ENCODE results near the gene METTL2B.
"Not testable (repeated sequence)": the region's sequence is repeated elsewhere in the genome, so short reads cannot be mapped to it uniquely, and the experiment has no call there.

The METTL2B gene

GRCh38 chr7:128523932-128524524 is 47.5 kb downstream of the METTL2B start:
- not testable (repeated sequence) for H3K36me3 ChIP-seq (ENCODE audit: control insufficient read depth in 1 of 2, insufficient read depth in 2 of 2, low read length in 2 of 2); H3K9me3 ChIP-seq (ENCODE audit: control insufficient read depth in 1 of 2, low read length in 2 of 2); H3K4me3 ChIP-seq (ENCODE audit: low read depth in 1 of 2, low read length in 2 of 2); H3K27me3 ChIP-seq (ENCODE audit: control insufficient read depth in 1 of 2, insufficient read depth in 2 of 2, low read length in 2 of 2); H3K4me1 ChIP-seq (ENCODE audit: control insufficient read depth in 1 of 2, insufficient read depth in 2 of 2, low read length in 2 of 2); H3K9ac ChIP-seq (ENCODE audit: low read depth in 1 of 2, low read length in 2 of 2)
- H3K27ac ChIP-seq (ENCODE audit: low read depth, low read length): peak overlapping the region; percentile 20

GRCh38 chr7:128525584-128525983 is 49.0 kb downstream of the METTL2B start:
- not testable (repeated sequence) for H3K9me3 ChIP-seq (ENCODE audit: control insufficient read depth in 1 of 2, low read length in 2 of 2); H3K4me3 ChIP-seq (ENCODE audit: low read depth in 1 of 2, low read length in 2 of 2); H3K27ac ChIP-seq (ENCODE audit: low read depth, low read length); H3K36me3 ChIP-seq (ENCODE audit: control insufficient read depth in 1 of 2, insufficient read depth in 2 of 2, low read length in 2 of 2); H3K9ac ChIP-seq (ENCODE audit: low read depth in 1 of 2, low read length in 2 of 2); H3K4me1 ChIP-seq (ENCODE audit: control insufficient read depth in 1 of 2, insufficient read depth in 2 of 2, low read length in 2 of 2); H3K27me3 ChIP-seq (ENCODE audit: control insufficient read depth in 1 of 2, insufficient read depth in 2 of 2, low read length in 2 of 2)

GRCh38 chr7:128526062-128526466 is 49.5 kb downstream of the METTL2B start:
- H3K27ac ChIP-seq (ENCODE audit: low read depth, low read length); H3K4me1 ChIP-seq (ENCODE audit: control insufficient read depth in 1 of 2, insufficient read depth in 2 of 2, low read length in 2 of 2); H3K9ac ChIP-seq (ENCODE audit: low read depth in 1 of 2, low read length in 2 of 2); H3K36me3 ChIP-seq (ENCODE audit: control insufficient read depth in 1 of 2, insufficient read depth in 2 of 2, low read length in 2 of 2); H3K27me3 ChIP-seq (ENCODE audit: control insufficient read depth in 1 of 2, insufficient read depth in 2 of 2, low read length in 2 of 2); H3K4me3 ChIP-seq (ENCODE audit: low read depth in 1 of 2, low read length in 2 of 2); H3K9me3 ChIP-seq (ENCODE audit: control insufficient read depth in 1 of 2, low read length in 2 of 2): not testable (repeated sequence)

GRCh38 chr7:128529191-128529590 is 52.6 kb downstream of the METTL2B start:
- H3K4me3 ChIP-seq (ENCODE audit: low read depth in 1 of 2, low read length in 2 of 2); H3K36me3 ChIP-seq (ENCODE audit: control insufficient read depth in 1 of 2, insufficient read depth in 2 of 2, low read length in 2 of 2); H3K27ac ChIP-seq (ENCODE audit: low read depth, low read length); H3K27me3 ChIP-seq (ENCODE audit: control insufficient read depth in 1 of 2, insufficient read depth in 2 of 2, low read length in 2 of 2); H3K9me3 ChIP-seq (ENCODE audit: control insufficient read depth in 1 of 2, low read length in 2 of 2); H3K9ac ChIP-seq (ENCODE audit: low read depth in 1 of 2, low read length in 2 of 2): not testable (repeated sequence)
- peaks cover 0 to 13% of the 10 kb centered on the region in 2 donors for H3K4me1 ChIP-seq (ENCODE audit: control insufficient read depth in 1 of 2, insufficient read depth in 2 of 2, low read length in 2 of 2)

- Histone ChIP-seq H3K9ac (ENCODE audit: low read depth in 1 of 2, low read length in 2 of 2) (peak overlapping the region; percentile 16 to 38), H3K4me3 (ENCODE audit: low read depth in 1 of 2, low read length in 2 of 2) (peak overlapping the region; percentile 51 to 67), H3K4me1 (ENCODE audit: control insufficient read depth in 1 of 2, insufficient read depth in 2 of 2, low read length in 2 of 2) (peaks cover 0 to 16% of the 10 kb centered on the region in 2 donors), H3K27ac (ENCODE audit: low read depth, low read length) (peak overlapping the region; percentile 83)
- H3K27me3 ChIP-seq (ENCODE audit: control insufficient read depth in 1 of 2, insufficient read depth in 2 of 2, low read length in 2 of 2); H3K9me3 ChIP-seq (ENCODE audit: control insufficient read depth in 1 of 2, low read length in 2 of 2); H3K36me3 ChIP-seq (ENCODE audit: control insufficient read depth in 1 of 2, insufficient read depth in 2 of 2, low read length in 2 of 2): not testable (repeated sequence)
Observed at GRCh38 chr7:128530121-128530854, 53.7 kb downstream of the METTL2B start.

GRCh38 chr7:128530855-128531104 is 54.2 kb downstream of the METTL2B start:
- Histone ChIP-seq H3K27ac (ENCODE audit: low read depth, low read length) (peak overlapping the region; percentile 83), H3K27me3 (ENCODE audit: control insufficient read depth in 1 of 2, insufficient read depth in 2 of 2, low read length in 2 of 2) (no peaks in the 10 kb centered on the region), H3K4me1 (ENCODE audit: control insufficient read depth in 1 of 2, insufficient read depth in 2 of 2, low read length in 2 of 2) (peaks cover 0 to 17% of the 10 kb centered on the region in 2 donors), H3K9ac (ENCODE audit: low read depth in 1 of 2, low read length in 2 of 2) (no peak overlapping the region), H3K36me3 (ENCODE audit: control insufficient read depth in 1 of 2, insufficient read depth in 2 of 2, low read length in 2 of 2) (no peaks in the 10 kb centered on the region), H3K9me3 (ENCODE audit: control insufficient read depth in 1 of 2, low read length in 2 of 2) (no peaks in the 10 kb centered on the region), H3K4me3 (ENCODE audit: low read depth in 1 of 2, low read length in 2 of 2) (peak overlapping the region; percentile 51 to 67)

GRCh38 chr7:128531105-128531954 is 54.8 kb downstream of the METTL2B start:
- not testable (repeated sequence) for H3K36me3 ChIP-seq (ENCODE audit: control insufficient read depth in 1 of 2, insufficient read depth in 2 of 2, low read length in 2 of 2); H3K27me3 ChIP-seq (ENCODE audit: control insufficient read depth in 1 of 2, insufficient read depth in 2 of 2, low read length in 2 of 2); H3K9me3 ChIP-seq (ENCODE audit: control insufficient read depth in 1 of 2, low read length in 2 of 2)
- Histone ChIP-seq H3K27ac (ENCODE audit: low read depth, low read length) (peak overlapping the region; percentile 83), H3K4me3 (ENCODE audit: low read depth in 1 of 2, low read length in 2 of 2) (peak overlapping the region; percentile 40 to 73), H3K9ac (ENCODE audit: low read depth in 1 of 2, low read length in 2 of 2) (peak overlapping the region; percentile 54 to 71), H3K4me1 (ENCODE audit: control insufficient read depth in 1 of 2, insufficient read depth in 2 of 2, low read length in 2 of 2) (peaks cover 0 to 17% of the 10 kb centered on the region in 2 donors)

GRCh38 chr7:128531955-128532478 is 55.5 kb downstream of the METTL2B start:
- peak overlapping the region; percentile 70 to 71 for H3K9ac ChIP-seq (ENCODE audit: low read depth in 1 of 2, low read length in 2 of 2)
- H3K36me3 ChIP-seq (ENCODE audit: control insufficient read depth in 1 of 2, insufficient read depth in 2 of 2, low read length in 2 of 2); H3K27me3 ChIP-seq (ENCODE audit: control insufficient read depth in 1 of 2, insufficient read depth in 2 of 2, low read length in 2 of 2); H3K9me3 ChIP-seq (ENCODE audit: control insufficient read depth in 1 of 2, low read length in 2 of 2): not testable (repeated sequence)
- H3K4me1 ChIP-seq (ENCODE audit: control insufficient read depth in 1 of 2, insufficient read depth in 2 of 2, low read length in 2 of 2): peaks cover 0 to 17% of the 10 kb centered on the region in 2 donors
- H3K4me3 ChIP-seq (ENCODE audit: low read depth in 1 of 2, low read length in 2 of 2): peak overlapping the region; percentile 73 to 79
- H3K27ac ChIP-seq (ENCODE audit: low read depth, low read length): peak overlapping the region; percentile 83

GRCh38 chr7:128532956-128533355 is 56.4 kb downstream of the METTL2B start:
- not testable (repeated sequence) for H3K27ac ChIP-seq (ENCODE audit: low read depth, low read length); H3K27me3 ChIP-seq (ENCODE audit: control insufficient read depth in 1 of 2, insufficient read depth in 2 of 2, low read length in 2 of 2); H3K36me3 ChIP-seq (ENCODE audit: control insufficient read depth in 1 of 2, insufficient read depth in 2 of 2, low read length in 2 of 2); H3K9me3 ChIP-seq (ENCODE audit: control insufficient read depth in 1 of 2, low read length in 2 of 2)
- peak overlapping the region; percentile 38 to 71 for H3K9ac ChIP-seq (ENCODE audit: low read depth in 1 of 2, low read length in 2 of 2)
- H3K4me3 ChIP-seq (ENCODE audit: low read depth in 1 of 2, low read length in 2 of 2): peak overlapping the region; percentile 73 to 79
- H3K4me1 ChIP-seq (ENCODE audit: control insufficient read depth in 1 of 2, insufficient read depth in 2 of 2, low read length in 2 of 2): peaks cover 0 to 17% of the 10 kb centered on the region in 2 donors

GRCh38 chr7:128537410-128537809 is 60.9 kb downstream of the METTL2B start:
- H3K36me3 ChIP-seq (ENCODE audit: control insufficient read depth in 1 of 2, insufficient read depth in 2 of 2, low read length in 2 of 2); H3K9me3 ChIP-seq (ENCODE audit: control insufficient read depth in 1 of 2, low read length in 2 of 2); H3K27me3 ChIP-seq (ENCODE audit: control insufficient read depth in 1 of 2, insufficient read depth in 2 of 2, low read length in 2 of 2); H3K4me3 ChIP-seq (ENCODE audit: low read depth in 1 of 2, low read length in 2 of 2); H3K9ac ChIP-seq (ENCODE audit: low read depth in 1 of 2, low read length in 2 of 2); H3K27ac ChIP-seq (ENCODE audit: low read depth, low read length): not testable (repeated sequence)
- H3K4me1 ChIP-seq (ENCODE audit: control insufficient read depth in 1 of 2, insufficient read depth in 2 of 2, low read length in 2 of 2): peaks cover 0 to 11% of the 10 kb centered on the region in 2 donors
